HG02571 (cell line): ENCODE results near the gene SPG7.

Experiments
- ATAC-seq: cut with Tn5 transposase; IDR thresholded peaks from one replicate; pipeline ENCODE4 v1.9.1; 2021; ENCODE audit warnings: mild to moderate bottlenecking, moderate library complexity; ENCODE audit not compliant: unreplicated experiment

Gene SPG7

DNA sequence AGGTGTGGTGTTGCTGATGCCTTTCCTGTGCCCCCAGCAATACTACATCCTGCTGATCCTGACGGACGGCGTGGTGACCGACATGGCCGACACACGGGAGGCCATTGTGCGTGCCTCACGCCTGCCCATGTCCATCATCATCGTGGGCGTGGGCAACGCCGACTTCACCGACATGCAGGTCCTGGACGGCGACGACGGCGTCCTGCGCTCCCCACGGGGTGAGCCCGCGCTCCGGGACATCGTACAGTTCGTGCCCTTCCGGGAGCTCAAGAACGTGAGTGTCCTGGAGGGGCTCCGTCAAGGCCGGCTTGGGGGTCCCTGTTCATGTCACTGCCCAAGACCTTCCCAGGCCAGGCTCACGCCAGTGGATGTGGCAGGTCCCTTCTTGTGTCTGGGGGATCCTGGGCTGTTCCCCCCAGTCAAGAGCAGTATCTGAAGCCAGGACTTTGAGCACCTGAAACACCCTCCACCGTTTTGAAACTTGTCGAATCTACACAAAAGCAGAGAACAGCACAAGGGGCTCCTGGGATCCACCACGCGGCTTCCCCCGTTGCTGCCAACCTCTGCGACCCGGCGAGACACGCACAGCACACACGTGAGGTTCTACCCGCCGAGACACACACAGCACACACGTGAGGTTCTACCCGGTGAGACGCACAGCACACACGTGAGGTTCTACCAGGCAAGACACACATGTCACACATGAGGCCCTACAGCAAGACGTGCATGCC lies 87.3 kb downstream of the SPG7 start:
- no peak for ATAC-seq

DNA sequence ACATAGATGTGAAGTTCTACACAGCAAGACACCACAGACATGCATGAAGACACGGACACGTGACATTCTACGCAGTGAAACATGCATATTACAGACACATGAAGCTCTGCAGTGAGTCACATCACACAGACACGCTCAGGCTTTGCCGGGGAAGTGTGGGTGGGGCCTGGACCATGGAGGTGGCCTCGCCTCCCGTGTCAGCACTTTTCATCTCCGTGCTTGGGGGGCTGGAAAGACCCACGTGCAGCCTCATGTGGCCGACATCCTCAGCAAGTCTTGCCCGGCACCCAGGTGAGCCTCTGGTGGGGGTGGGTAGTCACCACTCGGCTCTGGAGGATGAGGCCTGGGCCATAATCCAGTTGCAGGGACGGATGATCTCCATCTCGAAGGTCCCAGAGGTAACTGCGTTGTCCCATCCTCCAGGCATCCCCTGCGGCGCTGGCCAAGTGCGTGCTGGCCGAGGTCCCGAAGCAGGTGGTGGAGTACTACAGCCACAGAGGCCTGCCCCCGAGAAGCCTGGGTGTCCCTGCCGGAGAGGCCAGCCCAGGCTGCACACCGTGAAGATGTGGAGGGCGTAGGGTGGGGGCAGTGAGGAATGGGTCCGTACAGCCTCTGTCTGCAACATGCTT lies 88.0 kb downstream of the SPG7 start:
- no peak for ATAC-seq

DNA sequence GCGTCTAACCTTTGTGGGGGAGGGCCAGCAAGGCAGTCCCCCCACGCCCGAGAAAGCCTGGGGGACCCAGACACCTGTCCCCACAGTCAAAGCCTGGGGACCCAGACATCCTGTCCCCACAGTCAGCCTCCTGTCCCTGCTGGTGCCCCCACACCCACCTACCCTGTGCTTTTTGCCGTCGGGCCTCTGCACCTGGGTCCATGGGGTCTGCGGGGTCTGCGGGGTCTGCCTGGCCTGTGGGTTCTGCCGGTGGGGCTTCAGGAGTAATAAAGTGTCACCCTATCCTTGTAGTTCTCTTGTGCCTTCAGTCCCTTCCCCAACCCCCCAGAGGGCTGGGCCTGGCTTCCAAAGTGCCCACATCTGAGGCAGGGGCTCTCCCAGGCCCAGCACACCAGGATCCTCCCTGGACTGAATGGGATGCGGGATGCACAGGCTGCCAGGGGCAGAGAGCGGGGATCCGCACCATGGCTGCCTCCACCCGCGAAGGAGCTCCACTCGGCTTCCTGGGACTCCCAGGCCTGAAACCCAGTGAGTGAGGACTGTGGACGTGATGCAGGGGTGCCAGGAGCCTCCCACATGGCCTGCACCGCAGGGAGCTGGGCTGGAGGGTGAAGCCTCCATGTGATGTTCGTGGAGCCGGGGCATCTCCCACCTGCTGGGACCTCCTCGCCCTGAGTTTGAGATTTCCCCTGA lies 88.9 kb downstream of the SPG7 start:
- ATAC-seq: no peak

DNA sequence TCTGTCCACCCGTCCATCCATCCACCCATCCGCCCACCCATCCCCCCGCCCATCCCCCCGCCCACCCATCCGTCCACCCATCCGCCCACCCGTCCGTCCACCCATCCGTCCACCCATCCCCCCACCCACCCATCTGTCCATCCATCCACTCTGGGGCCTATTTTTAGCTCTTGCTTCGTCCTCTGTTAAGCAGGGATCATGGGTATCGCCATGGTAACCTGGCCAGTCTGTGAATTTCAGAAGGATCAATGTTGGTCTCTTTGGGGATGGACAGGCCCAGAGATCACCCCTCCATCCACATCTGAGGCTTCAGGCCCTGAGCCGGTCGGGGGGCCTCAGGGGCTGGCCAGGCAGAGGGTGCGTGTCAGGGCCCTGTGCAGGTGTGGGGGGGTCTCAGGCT lies 90.0 kb downstream of the SPG7 start:
- ATAC-seq: no peak

DNA sequence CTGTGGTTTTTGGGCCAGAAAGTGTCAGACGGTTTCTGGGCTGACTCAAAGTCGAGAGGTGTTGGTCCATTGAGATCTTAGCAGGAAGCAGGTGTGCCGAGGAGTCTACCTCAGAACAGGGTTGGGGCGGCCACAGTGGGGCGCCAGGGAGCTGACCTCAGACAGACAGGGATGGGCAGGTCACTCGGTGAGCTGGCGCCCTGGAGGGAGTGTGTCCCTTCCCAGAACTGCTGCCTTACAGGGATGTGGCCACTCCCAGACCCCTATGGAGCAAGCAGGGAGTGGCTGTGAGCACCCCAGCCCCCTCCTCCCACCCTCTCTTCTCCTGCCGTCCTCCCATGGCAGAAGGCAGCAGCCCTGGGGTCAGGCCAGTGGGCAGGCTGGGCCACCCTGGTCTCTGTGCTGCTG lies 91.3 kb downstream of the SPG7 start:
- ATAC-seq: no peak

DNA sequence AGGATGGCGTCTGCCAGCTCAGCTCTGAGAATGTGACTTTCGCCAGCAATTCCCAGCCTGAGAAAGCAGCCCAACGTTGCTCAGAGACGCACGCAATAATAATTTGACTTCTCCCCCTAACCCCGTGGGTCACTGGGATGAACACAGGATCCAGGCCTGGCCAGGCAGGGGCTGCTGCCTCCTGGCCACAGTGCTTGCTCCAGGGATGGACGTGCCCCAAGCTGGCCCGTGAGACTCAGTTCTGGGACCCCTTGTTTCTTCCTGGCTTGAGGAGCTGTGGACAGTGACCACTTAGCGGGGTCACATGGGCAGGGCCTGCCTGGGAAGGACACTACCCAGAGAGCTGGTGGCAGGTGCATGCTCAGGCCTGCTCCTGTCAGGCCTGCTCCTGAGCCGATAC lies 91.7 kb downstream of the SPG7 start:
- no peak for ATAC-seq

DNA sequence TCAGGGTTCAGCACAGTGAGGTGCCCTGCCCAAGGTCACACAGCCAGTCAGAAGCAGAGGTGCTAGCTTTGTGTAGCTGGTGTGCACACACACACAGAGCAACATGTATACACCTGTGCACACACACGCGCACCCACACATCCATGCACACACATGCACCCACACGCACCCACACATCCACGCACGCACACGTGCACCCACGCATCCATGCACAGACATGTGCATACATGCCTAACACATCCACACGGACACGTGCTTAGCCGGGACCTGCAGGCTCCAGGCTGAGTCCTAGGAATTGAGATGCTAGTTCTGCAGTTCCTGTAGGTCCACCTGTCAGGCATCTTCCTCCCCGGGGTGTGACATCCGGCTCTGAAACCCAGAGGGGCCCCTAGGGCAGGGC lies 92.2 kb downstream of the SPG7 start:
- ATAC-seq: no peak

DNA sequence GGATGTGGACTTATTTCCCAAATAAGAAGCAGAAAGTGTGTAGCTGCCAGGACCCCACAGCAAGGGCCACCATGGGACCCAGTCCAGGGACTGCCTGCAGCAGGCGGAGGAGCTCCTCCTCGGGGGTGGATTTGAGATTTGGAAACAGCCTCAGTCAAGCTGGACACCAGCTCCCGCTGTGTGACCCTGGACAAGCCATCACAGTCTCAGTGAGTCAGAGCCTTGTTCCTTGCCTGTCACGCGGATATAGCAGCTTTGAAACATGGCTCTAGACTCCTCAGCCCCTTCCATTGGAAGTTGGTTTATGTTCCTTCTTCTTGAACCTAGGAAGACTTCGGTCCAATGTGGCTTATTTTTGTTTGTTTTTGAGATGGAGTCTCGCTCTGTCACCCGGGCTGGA lies 92.8 kb downstream of the SPG7 start:
- no peak for ATAC-seq

DNA sequence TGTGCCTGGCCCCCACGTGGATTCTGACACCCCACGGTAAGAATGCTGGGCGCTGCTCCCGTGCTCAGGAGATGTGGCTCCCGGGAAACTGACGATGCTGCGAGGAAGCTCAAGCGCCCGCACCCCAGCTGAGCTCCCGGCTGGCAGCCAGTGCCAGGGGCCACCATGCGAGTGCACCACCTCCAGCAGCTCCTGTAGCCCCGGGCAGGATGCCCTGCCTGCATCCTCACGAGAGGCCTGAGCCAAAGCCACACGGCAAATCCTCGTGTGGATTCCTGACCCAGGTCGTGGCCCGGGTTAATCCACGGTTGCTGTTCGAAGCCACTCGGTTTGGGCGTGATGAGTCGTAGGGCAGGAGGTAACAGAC lies 93.7 kb downstream of the SPG7 start:
- no peak for ATAC-seq

DNA sequence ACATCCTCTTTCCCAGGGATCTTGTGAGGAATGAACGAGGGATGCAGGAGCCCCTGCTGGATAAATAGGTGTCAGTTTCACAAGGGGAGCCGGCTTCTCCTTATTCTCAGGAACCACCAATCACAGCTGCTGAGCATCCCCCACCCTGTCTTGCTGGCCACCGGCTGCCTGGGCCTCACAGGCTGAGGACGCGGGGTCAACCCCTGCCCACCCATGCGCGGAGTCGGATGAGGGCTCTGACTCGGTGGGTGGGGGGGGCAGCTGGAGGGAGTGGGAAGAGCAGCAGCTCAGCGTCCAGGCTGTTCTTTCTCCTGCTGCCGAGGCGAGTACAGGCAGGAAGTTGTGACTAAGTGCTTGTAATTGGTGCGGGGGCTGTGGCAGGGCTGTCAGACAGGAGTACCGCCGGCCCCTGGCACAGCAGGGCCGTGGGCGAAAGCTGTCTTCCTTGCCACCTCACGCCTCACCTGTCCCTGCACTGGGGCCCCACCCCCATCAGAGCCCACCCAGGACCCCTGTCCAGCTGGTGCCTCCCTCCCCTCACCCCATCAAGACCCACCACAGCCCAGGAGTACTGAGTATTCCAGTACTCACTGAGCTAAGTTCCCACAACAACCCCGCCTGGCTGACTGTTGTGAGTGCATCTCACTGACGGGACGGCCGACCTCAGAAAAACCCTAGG lies 94.2 kb downstream of the SPG7 start:
- ATAC-seq: no peak

DNA sequence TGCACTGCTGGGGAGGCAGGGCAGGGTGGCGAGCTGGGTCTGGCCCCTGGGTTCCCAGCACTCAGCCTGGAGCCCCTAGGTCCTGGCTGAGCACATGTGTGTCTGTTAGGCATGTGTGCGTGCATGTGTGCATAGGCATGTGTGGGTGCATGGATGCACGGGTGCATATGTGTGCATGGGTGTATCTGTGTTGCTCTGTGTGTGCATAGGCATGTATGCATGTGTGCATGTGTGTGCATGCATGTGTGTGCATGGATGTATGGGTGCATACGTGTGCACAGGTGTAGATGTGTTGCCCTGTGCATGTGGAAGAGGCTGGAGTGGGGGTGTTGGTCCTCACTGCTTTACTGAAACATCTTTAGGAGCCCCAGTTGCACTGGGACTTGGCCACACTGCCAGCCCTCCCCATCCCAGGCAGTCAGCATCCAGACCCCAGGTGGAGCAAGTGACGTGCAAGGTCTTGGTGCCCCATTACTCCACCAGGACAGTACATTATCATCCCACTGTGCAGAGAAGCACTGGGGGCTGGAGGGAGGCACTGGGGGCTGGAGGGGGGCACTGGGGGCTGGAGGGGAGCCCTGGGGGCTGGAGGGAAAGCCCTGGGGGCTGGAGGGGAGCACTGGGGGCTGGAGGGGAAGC lies 94.9 kb downstream of the SPG7 start:
- no peak for ATAC-seq

DNA sequence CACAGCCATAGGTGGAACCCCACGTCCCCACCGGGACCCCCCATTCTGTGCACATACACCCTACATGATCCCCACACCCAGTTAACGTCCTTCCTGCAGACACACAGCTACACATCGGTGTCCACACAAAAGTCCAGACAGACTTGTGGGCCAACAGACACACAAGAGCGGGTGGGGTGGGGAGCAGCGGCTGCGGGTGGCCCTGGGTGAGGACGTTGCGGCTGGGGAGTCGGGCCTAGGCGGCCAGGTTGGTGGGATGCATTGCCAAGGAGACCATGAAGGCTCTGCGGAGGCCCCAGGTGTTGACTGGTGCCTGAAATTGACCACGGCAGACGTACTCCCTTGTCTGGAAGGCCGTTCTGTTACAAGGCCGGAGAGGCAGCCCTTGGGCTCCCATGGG lies 96.6 kb downstream of the SPG7 start:
- no peak for ATAC-seq

DNA sequence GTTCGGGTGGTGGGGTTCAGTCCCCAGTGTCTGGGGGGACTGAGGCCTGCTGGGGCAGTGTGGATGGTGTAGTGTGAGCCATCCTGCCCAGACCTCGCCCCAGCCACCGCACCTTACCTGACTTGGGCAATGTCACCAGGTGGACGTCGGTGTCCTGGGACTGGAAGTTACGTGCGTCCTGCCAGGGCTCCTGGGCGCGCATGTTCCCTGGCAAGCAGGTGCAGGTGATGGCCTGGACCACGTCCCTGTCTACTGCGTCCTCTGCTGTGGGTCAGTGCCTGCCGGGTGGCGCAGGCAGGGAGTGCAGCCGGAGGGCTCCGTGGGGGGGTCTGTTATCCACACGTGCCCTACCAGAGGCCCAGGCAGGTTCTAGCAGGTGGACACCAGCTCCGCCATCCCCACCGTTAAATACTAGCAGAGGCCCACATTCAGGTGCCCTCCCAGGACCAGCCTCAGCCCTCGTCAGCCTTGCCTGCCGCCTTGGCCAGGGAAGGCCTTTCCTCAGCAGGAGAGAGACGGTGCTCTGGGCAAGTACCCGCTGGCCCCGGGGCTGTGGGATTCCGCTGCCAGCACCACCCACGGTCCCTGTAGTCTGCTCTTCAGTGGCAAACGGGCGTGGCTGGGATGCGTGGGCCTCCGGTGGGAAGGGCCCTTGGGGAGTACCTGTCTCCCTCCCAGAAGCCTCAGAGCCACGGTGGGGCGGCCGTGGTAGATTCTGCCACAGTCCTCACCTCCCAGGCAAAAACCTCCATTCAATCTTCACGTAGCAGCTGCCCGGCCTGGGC lies 97.2 kb downstream of the SPG7 start:
- no peak for ATAC-seq

DNA sequence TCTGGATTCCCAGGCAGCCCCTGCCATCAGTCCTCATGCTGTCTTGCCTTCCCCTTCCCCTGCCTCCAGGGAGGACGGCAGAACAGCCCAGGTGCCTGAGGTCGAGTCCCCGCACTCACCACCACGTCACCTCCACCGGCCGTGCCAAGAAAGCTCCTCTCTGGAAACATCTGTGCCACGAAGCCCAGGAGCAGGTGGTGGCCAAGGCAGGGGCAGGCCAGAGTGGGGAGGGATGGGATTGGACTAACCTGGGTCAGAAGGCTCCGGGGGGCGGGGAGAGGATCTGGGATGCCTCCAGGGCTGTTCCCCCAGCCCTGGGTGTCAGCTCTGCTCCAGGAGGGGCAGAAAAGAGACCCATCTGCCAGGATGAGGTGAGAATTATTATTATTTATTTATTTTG lies 97.8 kb downstream of the SPG7 start:
- ATAC-seq: no peak
